ENCODE data around the gene R3HDM1. TPM values are rescaled to one million over a fixed set of nuclear protein-coding genes. Genes with fewer than 3 reads are reported as not detected.
A peak's percentile ranks its signal among the peaks of the same experiment; 100 is the strongest.
"Not testable (repeated sequence)": the region's sequence is repeated elsewhere in the genome, so short reads cannot be mapped to it uniquely, and the experiment has no call there.

Gene R3HDM1
- total RNA-seq, 2 experiments from 2014 or later: 48.4 to 48.7 TPM

DNA sequence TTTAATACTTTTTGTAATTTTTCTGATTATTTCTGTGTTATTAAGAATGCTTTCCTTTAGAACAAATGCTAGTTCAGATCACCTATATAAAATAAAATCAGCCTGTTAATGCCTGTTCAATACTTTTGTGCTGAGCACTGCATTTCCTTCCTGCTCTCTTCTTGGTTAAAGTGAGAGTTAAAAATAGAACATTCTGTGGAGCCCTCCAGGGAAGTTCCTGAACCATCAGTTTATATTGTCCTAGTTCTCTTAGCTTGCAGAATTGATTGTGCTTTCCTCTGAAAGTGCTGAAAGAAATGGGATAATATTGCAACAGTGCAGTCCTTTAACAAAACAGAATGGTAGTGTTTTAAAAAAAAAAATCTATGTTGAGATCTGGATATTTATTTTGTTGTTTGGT lies 135.8 kb downstream of the R3HDM1 start:
- Mint-ChIP-seq H3K9me3 (no peaks in the 10 kb centered on the region), H3K36me3 (peaks cover 35% of the 10 kb centered on the region), H3K27me3 (no peaks in the 10 kb centered on the region), H3K4me1 (peaks cover 18% of the 10 kb centered on the region), H3K4me3 (no peak overlapping the region), H3K27ac (no peak overlapping the region)
- DNase-seq (no peak), ATAC-seq (ENCODE audit: low read depth) (no peak)
- POLR2A ChIA-PET: no interaction called here

DNA sequence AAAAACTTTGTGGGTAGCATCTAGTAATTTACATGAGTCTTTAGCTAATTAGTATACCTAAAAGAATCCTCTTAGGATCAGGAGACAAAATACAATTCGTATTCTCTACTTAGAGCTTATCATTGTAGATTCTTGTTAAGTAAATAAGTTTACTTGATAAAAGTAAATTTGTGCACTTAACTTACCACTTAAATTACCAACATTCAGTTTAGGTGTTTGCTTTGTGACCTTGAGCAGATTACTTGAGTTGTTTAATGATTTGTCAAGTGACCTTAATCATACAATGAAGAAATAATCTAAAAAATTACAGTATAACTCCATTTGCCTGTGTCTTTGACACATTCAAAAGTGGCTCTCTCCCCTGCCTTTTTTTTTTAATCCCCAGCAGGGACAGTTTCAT lies 143.2 kb downstream of the R3HDM1 start:
- no peak for DNase-seq
- Mint-ChIP-seq H3K4me3 (no peak overlapping the region), H3K27me3 (no peaks in the 10 kb centered on the region), H3K4me1 (peaks cover 3% of the 10 kb centered on the region), H3K9me3 (no peaks in the 10 kb centered on the region), H3K36me3 (peaks cover 32% of the 10 kb centered on the region), H3K27ac (no peak overlapping the region)
- ATAC-seq (ENCODE audit: low read depth): no peak
- POLR2A ChIA-PET: no interaction called here

DNA sequence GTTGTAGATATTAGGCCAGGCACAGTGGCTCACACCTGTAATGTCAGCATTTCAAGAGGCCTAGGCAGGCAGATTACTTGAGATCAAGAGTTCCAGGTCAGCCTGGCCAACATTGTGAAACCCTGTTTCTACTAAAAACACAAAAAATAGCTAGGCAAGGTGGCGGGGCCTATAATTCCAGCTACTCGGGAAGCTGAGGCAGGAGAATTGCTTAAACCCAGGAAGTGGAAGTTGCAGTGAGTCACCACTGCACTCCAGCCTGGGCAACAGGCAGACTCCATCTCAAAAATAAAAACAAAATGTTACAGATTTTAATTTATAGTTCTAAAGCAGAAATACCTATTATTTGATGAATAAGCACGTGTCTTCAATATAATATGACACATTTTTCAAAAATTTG lies 144.7 kb downstream of the R3HDM1 start:
- Mint-ChIP-seq H3K36me3 (peaks cover 40% of the 10 kb centered on the region), H3K27ac (no peak overlapping the region), H3K27me3 (no peaks in the 10 kb centered on the region), H3K4me1 (peaks cover 3% of the 10 kb centered on the region), H3K9me3 (peaks cover 2% of the 10 kb centered on the region), H3K4me3 (no peak overlapping the region)
- no peak for DNase-seq
- no peak for ATAC-seq (ENCODE audit: low read depth)
- POLR2A ChIA-PET: no interaction called here

DNA sequence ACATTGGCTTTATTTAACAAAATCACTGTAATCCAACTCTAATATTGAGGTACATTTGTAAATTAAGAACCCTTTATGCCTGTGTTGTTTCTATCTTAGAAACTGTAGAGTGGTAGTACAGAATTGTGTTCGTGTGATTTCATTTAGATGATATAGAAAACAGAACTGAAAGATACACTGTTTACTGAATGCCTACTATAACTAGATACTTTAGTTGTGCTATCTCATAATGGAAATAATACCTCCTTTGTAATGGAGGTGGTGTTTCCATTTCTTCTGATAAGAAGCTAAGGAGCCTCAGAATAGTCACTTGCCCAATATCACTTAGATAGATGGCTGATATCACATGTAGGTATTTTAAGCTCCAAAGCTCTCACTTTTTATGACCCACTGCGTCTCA lies 147.8 kb downstream of the R3HDM1 start:
- peaks cover 2% of the 10 kb centered on the region for H3K9me3 Mint-ChIP-seq

DNA sequence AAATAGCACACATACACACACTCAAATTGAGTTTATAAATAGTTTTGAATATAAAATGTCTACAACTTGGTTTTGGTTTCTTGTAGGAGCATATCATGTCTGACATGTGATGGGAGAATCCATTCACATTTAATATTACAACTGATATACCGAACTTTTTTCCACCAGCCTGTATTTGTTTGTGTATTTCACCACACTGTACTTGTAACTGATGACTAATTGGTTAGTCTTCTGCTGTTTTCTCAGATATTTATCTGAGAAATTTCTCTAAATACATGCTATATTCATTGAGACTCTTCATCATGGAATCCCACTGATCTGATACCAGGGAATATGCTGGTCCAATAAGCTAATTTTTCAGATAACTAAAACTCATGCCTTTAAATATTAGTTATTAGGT lies 154.1 kb downstream of the R3HDM1 start:
- peaks cover 22% of the 10 kb centered on the region for H3K4me1 Mint-ChIP-seq
- H3K27me3 Mint-ChIP-seq: no peaks in the 10 kb centered on the region
- peaks cover 2% of the 10 kb centered on the region for H3K9me3 Mint-ChIP-seq
- H3K4me3 Mint-ChIP-seq: no peak overlapping the region
- POLR2A ChIA-PET: no interaction called here
- ATAC-seq (ENCODE audit: low read depth) (no peak), DNase-seq (no peak)
- H3K36me3 Mint-ChIP-seq: peaks cover 34% of the 10 kb centered on the region
- no peak overlapping the region for H3K27ac Mint-ChIP-seq

More for the DNA sequence above, 147.8 kb downstream of the R3HDM1 start:
- DNase-seq (no peak), ATAC-seq (ENCODE audit: low read depth) (no peak)
- H3K4me1 Mint-ChIP-seq: peaks cover 3% of the 10 kb centered on the region
- no peak overlapping the region for H3K27ac Mint-ChIP-seq
- POLR2A ChIA-PET: interaction anchor here (0.5 kb wide), 1 partner anchor 9 kb away, joined by 3 read pairs; no protein-coding TSS in a partner anchor
- no peaks in the 10 kb centered on the region for H3K27me3 Mint-ChIP-seq
- H3K36me3 Mint-ChIP-seq: peaks cover 44% of the 10 kb centered on the region
- H3K4me3 Mint-ChIP-seq: no peak overlapping the region

DNA sequence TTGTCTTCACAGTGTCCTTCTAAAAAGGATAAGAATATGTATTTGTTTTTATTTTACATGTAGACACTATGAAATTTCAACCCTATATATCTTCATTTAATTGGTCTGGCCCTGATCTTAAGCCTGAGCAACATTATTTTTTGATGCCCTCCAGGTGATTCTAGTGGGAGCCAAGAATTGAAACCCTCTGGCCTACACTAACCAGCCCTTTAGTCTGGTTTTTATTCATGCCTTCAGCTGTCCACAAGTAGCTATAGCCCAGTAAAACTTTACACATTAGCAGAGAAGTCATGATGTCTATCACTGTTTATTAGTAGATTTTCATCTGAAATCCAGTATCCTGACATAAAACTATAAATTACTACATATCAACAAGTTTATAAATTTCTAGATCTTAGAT lies 157.7 kb downstream of the R3HDM1 start:
- Mint-ChIP-seq H3K27me3 (no peaks in the 10 kb centered on the region), H3K27ac (peak overlapping the region; percentile 93), H3K36me3 (peaks cover 20% of the 10 kb centered on the region), H3K9me3 (no peaks in the 10 kb centered on the region), H3K4me3 (no peak overlapping the region), H3K4me1 (peaks cover 29% of the 10 kb centered on the region)
- DNase-seq (no peak), ATAC-seq (ENCODE audit: low read depth) (no peak)
- POLR2A ChIA-PET: no interaction called here

DNA sequence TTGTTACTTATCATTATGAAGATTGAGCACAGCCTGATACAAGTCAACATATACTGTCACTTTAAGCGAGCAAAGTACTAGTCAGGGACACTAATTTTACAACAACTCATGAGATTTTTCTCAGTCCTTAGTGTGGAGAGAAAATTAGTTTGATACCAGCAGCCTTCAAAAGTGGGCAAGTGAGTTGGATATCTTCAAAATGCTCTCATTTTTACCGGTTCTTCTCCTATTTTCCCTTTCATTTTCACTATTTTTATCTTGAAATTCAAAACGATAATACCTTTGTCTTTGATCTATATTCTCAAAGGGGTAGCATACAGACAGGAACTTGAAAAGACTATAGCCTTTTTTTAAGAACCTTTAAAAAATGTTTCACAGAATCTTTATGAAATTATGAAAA lies 158.4 kb downstream of the R3HDM1 start:
- Mint-ChIP-seq H3K27me3 (no peaks in the 10 kb centered on the region), H3K4me3 (peak overlapping the region; percentile 82), H3K36me3 (peaks cover 21% of the 10 kb centered on the region), H3K4me1 (peaks cover 30% of the 10 kb centered on the region), H3K27ac (peak overlapping the region; percentile 93), H3K9me3 (no peaks in the 10 kb centered on the region)
- DNase-seq (no peak), ATAC-seq (ENCODE audit: low read depth) (peak; percentile 73)
- POLR2A ChIA-PET: no interaction called here

DNA sequence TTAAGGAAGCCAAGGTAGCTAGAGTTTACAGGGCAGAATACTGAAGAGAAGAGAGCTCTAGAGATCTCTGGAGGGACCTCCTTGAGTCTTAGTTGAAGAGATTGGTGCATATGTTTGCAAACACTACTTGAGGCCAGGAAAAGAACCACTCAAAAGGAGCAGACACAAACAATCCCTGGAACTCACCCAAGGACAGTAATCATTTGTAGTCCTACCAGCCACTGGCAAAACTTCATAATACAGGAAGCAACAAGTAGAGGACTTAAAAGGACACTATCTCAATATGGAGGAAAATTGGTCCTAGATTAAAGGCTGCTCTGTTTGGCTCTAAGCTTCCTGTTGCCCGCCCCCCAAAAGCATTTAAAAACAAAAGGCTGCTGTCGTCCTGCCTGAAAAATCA lies 163.4 kb downstream of the R3HDM1 start:
- Mint-ChIP-seq H3K27me3 (no peaks in the 10 kb centered on the region), H3K27ac (no peak overlapping the region), H3K4me3 (no peak overlapping the region), H3K9me3 (no peaks in the 10 kb centered on the region), H3K36me3 (peaks cover 25% of the 10 kb centered on the region), H3K4me1 (peaks cover 13% of the 10 kb centered on the region)
- ATAC-seq (ENCODE audit: low read depth) (no peak), DNase-seq (no peak)
- POLR2A ChIA-PET: no interaction called here

DNA sequence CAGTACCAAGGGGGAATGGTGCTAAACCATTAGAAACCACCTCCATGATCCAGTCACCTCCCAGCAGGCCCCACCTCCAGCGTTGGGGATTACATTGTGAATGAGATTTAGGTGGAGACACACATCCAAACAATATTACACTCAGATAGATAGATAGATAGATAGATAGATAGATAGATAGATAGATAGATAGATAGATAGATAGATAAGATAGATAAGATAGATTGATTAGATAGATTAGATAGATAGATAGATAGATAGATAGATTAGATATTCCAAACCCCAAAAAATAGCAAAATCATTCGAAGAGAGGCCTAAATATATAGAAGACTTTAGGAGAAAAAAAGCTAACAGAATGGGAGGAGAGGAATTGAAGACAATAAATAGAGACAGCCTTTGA lies 167.6 kb downstream of the R3HDM1 start:
- DNase-seq (no peak), ATAC-seq (ENCODE audit: low read depth) (no peak)
- Mint-ChIP-seq H3K36me3 (peaks cover 22% of the 10 kb centered on the region), H3K4me3 (no peak overlapping the region), H3K27ac (no peak overlapping the region), H3K27me3 (no peaks in the 10 kb centered on the region), H3K9me3 (no peaks in the 10 kb centered on the region), H3K4me1 (peaks cover 1% of the 10 kb centered on the region)
- POLR2A ChIA-PET: no interaction called here

DNA sequence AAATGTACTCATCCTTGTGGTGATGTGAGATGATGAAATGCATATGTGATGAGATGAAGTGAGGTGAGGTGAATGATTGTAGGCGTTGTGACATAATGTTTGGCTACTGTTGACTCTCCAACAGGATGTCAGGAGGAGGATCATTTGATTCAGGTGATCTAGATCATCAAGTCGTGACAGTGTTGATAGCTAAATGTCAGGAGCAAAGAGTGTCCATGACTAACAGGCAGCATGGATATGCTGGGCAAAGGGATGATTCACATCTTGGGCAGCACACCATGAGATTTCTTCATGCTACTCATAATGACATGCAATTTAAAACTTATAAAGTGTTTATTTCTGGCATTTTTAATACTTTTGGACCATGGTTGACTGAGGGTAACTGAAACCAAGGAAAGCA lies 170.2 kb downstream of the R3HDM1 start:
- no peak for ATAC-seq (ENCODE audit: low read depth)
- POLR2A ChIA-PET: no interaction called here
- no peak overlapping the region for H3K27ac Mint-ChIP-seq

DNA sequence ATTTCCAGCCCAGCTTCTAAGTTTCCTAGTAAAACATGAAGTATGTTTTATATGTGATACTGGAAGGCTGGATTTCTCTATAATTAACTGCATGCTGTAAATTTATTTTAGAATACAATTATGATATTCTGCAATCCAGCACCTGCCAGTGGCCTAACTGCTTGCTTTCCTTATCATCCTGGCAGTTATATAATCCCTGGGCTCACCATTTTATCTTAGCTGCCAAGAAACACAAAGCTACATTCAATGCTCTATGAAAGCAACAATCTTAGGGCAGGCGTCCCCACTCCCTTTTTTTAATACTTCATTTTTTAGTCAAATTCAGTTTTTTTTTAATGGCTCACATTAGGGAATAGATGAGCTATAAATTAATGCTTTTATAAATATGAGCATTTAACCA lies 172.0 kb downstream of the R3HDM1 start:
- Mint-ChIP-seq H3K4me1 (no peaks in the 10 kb centered on the region), H3K4me3 (no peak overlapping the region), H3K36me3 (peaks cover 2% of the 10 kb centered on the region), H3K27me3 (no peaks in the 10 kb centered on the region), H3K9me3 (no peaks in the 10 kb centered on the region), H3K27ac (no peak overlapping the region)
- POLR2A ChIA-PET: interaction anchor here (1.4 kb wide), 1 partner anchor 172 kb away, joined by 4 read pairs; the partner anchor contains the start of genes R3HDM1 and ZRANB3
- DNase-seq (no peak), ATAC-seq (ENCODE audit: low read depth) (no peak)

More for the DNA sequence above, 170.2 kb downstream of the R3HDM1 start:
- no peaks in the 10 kb centered on the region for H3K9me3 Mint-ChIP-seq
- peaks cover 2% of the 10 kb centered on the region for H3K36me3 Mint-ChIP-seq
- H3K27me3 Mint-ChIP-seq: no peaks in the 10 kb centered on the region
- no peak overlapping the region for H3K4me3 Mint-ChIP-seq
- DNase-seq: no peak
- no peaks in the 10 kb centered on the region for H3K4me1 Mint-ChIP-seq

DNA sequence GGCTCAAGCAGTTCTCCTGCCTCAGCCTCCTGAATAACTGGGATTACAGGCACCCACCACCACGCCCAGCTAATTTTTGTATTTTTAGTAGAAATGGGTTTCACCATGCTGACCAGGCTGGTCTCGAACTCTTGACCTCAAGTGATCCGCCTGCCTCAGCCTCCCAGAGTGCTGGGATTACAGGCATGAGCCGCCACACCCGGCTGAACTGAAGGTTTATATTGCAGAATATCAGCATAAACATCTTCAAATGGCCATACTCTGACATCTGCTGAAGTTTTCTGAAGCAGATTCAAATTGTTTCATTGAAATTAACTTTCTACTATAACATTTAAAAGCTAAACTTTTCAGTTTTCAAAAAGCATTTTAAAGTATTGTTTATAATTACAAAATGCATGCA lies 172.8 kb downstream of the R3HDM1 start:
- H3K4me3 Mint-ChIP-seq; H3K4me1 Mint-ChIP-seq; DNase-seq; H3K27me3 Mint-ChIP-seq; ATAC-seq (ENCODE audit: low read depth); H3K27ac Mint-ChIP-seq; H3K9me3 Mint-ChIP-seq; H3K36me3 Mint-ChIP-seq: not testable (repeated sequence)
- POLR2A ChIA-PET: interaction anchor here (1.4 kb wide), 1 partner anchor 173 kb away, joined by 4 read pairs; the partner anchor contains the start of genes R3HDM1 and ZRANB3

DNA sequence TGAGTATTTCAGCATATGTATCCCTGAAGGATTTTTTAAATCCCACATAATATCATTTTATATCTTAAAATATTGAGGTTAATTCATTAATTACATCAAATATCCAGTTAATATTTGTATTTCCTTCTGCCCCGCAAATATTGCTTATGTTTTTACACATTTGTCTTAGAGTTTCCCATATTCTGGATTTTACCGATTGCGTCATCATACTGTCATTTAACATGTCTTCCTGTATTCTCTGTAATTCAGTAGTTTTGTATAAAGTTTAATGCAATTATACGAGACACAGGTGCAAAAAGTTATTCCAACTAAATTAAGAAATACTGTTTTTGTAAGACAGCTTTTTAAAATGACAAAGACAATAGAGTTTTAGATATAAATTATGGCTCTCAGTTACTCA lies 176.9 kb downstream of the R3HDM1 start:
- Mint-ChIP-seq H3K27ac (no peak overlapping the region), H3K4me3 (no peak overlapping the region), H3K9me3 (no peaks in the 10 kb centered on the region), H3K36me3 (peaks cover 2% of the 10 kb centered on the region), H3K27me3 (no peaks in the 10 kb centered on the region), H3K4me1 (peaks cover 1% of the 10 kb centered on the region)
- DNase-seq (no peak), ATAC-seq (ENCODE audit: low read depth) (no peak)
- POLR2A ChIA-PET: no interaction called here

DNA sequence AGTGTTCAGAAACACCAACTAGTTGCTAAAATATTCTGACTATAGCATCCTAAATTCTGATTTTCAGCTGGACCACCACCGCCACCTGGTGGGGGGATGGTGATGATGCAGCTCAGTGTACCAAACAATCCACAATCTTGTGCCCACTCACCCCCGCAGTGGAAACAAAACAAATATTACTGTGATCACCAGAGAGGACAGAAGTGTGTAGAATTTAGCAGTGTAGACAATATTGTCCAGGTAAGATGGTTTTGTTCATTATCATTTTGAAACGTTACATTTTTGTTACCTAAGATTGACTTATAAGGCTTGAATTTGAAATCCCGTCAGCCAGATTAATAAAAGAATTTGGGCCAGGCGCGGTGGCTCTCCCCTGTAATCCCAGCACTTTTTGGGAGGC lies 178.7 kb downstream of the R3HDM1 start:
- POLR2A ChIA-PET: interaction anchor here (0.6 kb wide), 1 partner anchor 673 kb away, joined by 3 read pairs; no protein-coding TSS in a partner anchor
- peak; percentile 61 for ATAC-seq (ENCODE audit: low read depth)
- Mint-ChIP-seq H3K27me3 (no peaks in the 10 kb centered on the region), H3K36me3 (peaks cover 2% of the 10 kb centered on the region), H3K4me1 (peaks cover 1% of the 10 kb centered on the region), H3K4me3 (no peak overlapping the region), H3K27ac (no peak overlapping the region), H3K9me3 (no peaks in the 10 kb centered on the region)
- DNase-seq: peak; percentile 79

DNA sequence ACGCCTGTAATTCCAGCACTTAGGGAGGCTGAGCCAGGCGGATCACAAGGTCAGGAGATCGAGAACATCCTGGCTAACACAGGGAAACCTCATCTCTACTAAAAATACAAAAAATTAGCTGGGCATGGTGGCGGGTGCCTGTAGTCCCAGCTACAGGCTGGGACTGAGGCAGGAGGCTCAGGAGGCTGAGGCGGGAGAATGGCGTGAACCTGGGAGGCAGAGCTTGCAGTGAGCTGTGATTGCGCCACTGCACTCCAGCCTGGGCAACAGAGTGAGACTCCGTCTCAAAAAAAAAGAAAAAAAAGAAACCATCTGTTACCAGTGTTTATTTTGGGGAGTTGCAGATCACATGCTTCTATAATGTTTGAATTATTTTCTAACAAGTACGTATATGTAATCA lies 183.8 kb downstream of the R3HDM1 start:
- H3K36me3 Mint-ChIP-seq; H3K4me1 Mint-ChIP-seq; DNase-seq; H3K9me3 Mint-ChIP-seq; H3K4me3 Mint-ChIP-seq; H3K27ac Mint-ChIP-seq; ATAC-seq (ENCODE audit: low read depth); H3K27me3 Mint-ChIP-seq: not testable (repeated sequence)
- POLR2A ChIA-PET: interaction anchor here (0.6 kb wide), 1 partner anchor 17 kb away, joined by 5 read pairs; no protein-coding TSS in a partner anchor
